Heart left ventricle (tissue), 13 donors: ENCODE measurements around the gene ZNF521.

Experiments
- POLR2A ChIP-seq, 2 donors: fragments of 450-650 bp; IDR thresholded peaks; one replicate each; pipeline ENCODE4 v1.6.1; 2017; ENCODE audit warnings: antibody characterized with exemption in 2 of 2, mild to moderate bottlenecking in 2 of 2, moderate library complexity in 2 of 2
- TF ChIP-seq, protein P1 (sequence below), 12 donors: fragments of 200-600 bp; sonication (generic) in 4 of 12; IDR thresholded peaks; one replicate each; pipeline versions ENCODE4 v1.5.0 to v1.8.0; 2018 to 2022; ENCODE audit warnings: antibody characterized with exemption in 12 of 12, mild to moderate bottlenecking in 5 of 12
- donor health status: ischemic (EF 13 %, LVEDD 7.1; RV severe dilation, severe dysfunction).
- donor health status: DM: no; HTN: yes; CAD: no.
- donor health status: DM: no; HTN: no; CAD: no.
- donor health status: ischemic (EF 25% LVEDD 6.9; RV normal size, moderate dysfunction).
- donor health status: ischemic (EF 25% LVEDD 5.7; RV mildly dilated, moderate dysfunction).
- donor health status: ischemic (EF 35%, LVEDD 5.7; RV mildly dilated, moderate dysfunction).
- donor health status: nonischemic (EF 11% LVEDD 7.7; RV severe dilation, severe dysfunction).
- donor health status: DM: yes; HTN: yes; CAD: no.
- donor health status: PGD.
- donor health status: ischemic (EF 29% LVEDD 5.4; RV normal size, mild dysfunction).
- donor health status: nonischemic (EF 23%, LVEDD 6.1; RV moderate dilation, normal function).

GRCh38 chr18:25053466-25053865 is 298.5 kb downstream of the ZNF521 start:
- no peak for TF ChIP-seq POLR2A (IDR thresholded peaks at IDR 0.05)
- TF ChIP-seq, protein P1, sequence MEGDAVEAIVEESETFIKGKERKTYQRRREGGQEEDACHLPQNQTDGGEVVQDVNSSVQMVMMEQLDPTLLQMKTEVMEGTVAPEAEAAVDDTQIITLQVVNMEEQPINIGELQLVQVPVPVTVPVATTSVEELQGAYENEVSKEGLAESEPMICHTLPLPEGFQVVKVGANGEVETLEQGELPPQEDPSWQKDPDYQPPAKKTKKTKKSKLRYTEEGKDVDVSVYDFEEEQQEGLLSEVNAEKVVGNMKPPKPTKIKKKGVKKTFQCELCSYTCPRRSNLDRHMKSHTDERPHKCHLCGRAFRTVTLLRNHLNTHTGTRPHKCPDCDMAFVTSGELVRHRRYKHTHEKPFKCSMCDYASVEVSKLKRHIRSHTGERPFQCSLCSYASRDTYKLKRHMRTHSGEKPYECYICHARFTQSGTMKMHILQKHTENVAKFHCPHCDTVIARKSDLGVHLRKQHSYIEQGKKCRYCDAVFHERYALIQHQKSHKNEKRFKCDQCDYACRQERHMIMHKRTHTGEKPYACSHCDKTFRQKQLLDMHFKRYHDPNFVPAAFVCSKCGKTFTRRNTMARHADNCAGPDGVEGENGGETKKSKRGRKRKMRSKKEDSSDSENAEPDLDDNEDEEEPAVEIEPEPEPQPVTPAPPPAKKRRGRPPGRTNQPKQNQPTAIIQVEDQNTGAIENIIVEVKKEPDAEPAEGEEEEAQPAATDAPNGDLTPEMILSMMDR (IDR thresholded peaks at IDR 0.05) = no peak
